ENCODE measurements around the gene SERPINI1.

GRCh38 chr3:167867981-167868380, 132.5 kb downstream of the SERPINI1 start:
- no peak for TF ChIP-seq CTCF (IDR thresholded peaks at IDR 0.05)
- no peak for TF ChIP-seq POLR2A (IDR thresholded peaks at IDR 0.05)
